ENCODE results near the gene CCDC7. TPM values are rescaled to one million over a fixed set of nuclear protein-coding genes. Genes with fewer than 3 reads are reported as not detected.

Gene CCDC7
- total RNA-seq, 1 experiment from 2014 or later: 7.4 TPM

DNA sequence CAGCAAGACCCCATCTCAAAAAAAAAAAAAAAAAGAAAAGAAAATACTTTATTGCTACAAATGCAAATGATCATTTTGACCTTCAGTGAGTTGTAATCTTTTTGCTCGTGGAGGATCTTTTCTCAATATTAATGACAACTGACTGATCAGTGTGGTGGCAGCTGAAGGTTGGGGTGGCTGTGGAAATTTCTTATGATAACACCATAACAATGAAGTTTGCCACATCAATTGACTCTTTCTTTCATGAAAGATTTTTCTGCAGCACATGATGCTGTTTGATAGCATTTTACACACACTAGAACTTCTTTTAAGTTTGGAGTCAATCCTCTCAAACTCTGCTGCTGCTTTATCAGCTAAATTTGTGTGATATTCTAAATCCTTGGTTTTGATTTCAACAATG is 12.4 kb upstream of the CCDC7 start:
- H3K4me3 Mint-ChIP-seq (ENCODE audit: low read depth, unreplicated experiment): no peak overlapping the region
- no peak overlapping the region for H3K27ac Mint-ChIP-seq (ENCODE audit: unreplicated experiment)
- no peaks in the 10 kb centered on the region for H3K4me1 Mint-ChIP-seq (ENCODE audit: low read depth, unreplicated experiment)
- DNase-seq: no peak
- TF ChIP-seq, protein P1, sequence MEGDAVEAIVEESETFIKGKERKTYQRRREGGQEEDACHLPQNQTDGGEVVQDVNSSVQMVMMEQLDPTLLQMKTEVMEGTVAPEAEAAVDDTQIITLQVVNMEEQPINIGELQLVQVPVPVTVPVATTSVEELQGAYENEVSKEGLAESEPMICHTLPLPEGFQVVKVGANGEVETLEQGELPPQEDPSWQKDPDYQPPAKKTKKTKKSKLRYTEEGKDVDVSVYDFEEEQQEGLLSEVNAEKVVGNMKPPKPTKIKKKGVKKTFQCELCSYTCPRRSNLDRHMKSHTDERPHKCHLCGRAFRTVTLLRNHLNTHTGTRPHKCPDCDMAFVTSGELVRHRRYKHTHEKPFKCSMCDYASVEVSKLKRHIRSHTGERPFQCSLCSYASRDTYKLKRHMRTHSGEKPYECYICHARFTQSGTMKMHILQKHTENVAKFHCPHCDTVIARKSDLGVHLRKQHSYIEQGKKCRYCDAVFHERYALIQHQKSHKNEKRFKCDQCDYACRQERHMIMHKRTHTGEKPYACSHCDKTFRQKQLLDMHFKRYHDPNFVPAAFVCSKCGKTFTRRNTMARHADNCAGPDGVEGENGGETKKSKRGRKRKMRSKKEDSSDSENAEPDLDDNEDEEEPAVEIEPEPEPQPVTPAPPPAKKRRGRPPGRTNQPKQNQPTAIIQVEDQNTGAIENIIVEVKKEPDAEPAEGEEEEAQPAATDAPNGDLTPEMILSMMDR (IDR thresholded peaks at IDR 0.05; ENCODE audit: unreplicated experiment): no peak
- no TSS peak for BruUV-seq (replicated peaks)
- no peaks in the 10 kb centered on the region for H3K9me3 Mint-ChIP-seq (ENCODE audit: low read depth, unreplicated experiment)
- no peaks in the 10 kb centered on the region for H3K36me3 Mint-ChIP-seq (ENCODE audit: insufficient read depth, unreplicated experiment)
- intact Hi-C loops (cut with micrococcal nuclease; ENCODE audit: unreplicated experiment): no loop called here
- H3K27me3 Mint-ChIP-seq (ENCODE audit: unreplicated experiment): peaks cover 10% of the 10 kb centered on the region
- CTCF ChIA-PET: no interaction called here

DNA sequence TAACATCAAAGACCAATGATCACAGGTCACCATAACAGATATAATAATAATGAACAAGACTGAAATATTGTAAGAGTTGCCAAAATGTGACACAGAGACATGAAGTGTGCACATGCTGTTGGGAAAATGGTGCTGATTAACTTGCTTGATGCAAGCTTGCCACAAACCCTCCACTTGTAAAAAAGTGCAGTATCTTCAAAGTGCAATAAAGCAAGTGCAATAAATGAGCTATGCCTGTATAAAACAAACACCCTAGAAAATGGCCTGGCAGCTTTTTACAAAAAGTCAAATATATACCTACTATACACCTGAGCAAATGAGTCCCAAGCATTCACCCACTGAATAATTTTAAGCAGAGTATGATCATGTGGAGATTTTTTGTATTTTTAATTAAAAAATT is 9.7 kb upstream of the CCDC7 start:
- Mint-ChIP-seq H3K4me3 (ENCODE audit: low read depth, unreplicated experiment) (no peak overlapping the region), H3K27ac (ENCODE audit: unreplicated experiment) (no peak overlapping the region), H3K36me3 (ENCODE audit: insufficient read depth, unreplicated experiment) (no peaks in the 10 kb centered on the region), H3K4me1 (ENCODE audit: low read depth, unreplicated experiment) (no peaks in the 10 kb centered on the region), H3K27me3 (ENCODE audit: unreplicated experiment) (peaks cover 33% of the 10 kb centered on the region), H3K9me3 (ENCODE audit: low read depth, unreplicated experiment) (no peaks in the 10 kb centered on the region)
- no TSS peak for BruUV-seq (replicated peaks)
- TF ChIP-seq, protein P1 (IDR thresholded peaks at IDR 0.05; ENCODE audit: unreplicated experiment): no peak
- intact Hi-C loops (cut with micrococcal nuclease; ENCODE audit: unreplicated experiment): no loop called here
- no peak for DNase-seq
- CTCF ChIA-PET: no interaction called here

- H3K4me1 Mint-ChIP-seq (ENCODE audit: low read depth, unreplicated experiment): no peaks in the 10 kb centered on the region
- no peak overlapping the region for H3K4me3 Mint-ChIP-seq (ENCODE audit: low read depth, unreplicated experiment)
- BruUV-seq (replicated peaks): no TSS peak
- H3K9me3 Mint-ChIP-seq (ENCODE audit: low read depth, unreplicated experiment): no peaks in the 10 kb centered on the region
- H3K27me3 Mint-ChIP-seq (ENCODE audit: unreplicated experiment): peaks cover 42% of the 10 kb centered on the region
- TF ChIP-seq, protein P1 (IDR thresholded peaks at IDR 0.05; ENCODE audit: unreplicated experiment): no peak
- DNase-seq: no peak
- H3K27ac Mint-ChIP-seq (ENCODE audit: unreplicated experiment): no peak overlapping the region
- intact Hi-C loops (cut with micrococcal nuclease; ENCODE audit: unreplicated experiment): no loop called here
- CTCF ChIA-PET: no interaction called here
- H3K36me3 Mint-ChIP-seq (ENCODE audit: insufficient read depth, unreplicated experiment): no peaks in the 10 kb centered on the region
These were observed 8.6 kb upstream of the CCDC7 start for GRCh38 chr10:32437334-32437733.

DNA sequence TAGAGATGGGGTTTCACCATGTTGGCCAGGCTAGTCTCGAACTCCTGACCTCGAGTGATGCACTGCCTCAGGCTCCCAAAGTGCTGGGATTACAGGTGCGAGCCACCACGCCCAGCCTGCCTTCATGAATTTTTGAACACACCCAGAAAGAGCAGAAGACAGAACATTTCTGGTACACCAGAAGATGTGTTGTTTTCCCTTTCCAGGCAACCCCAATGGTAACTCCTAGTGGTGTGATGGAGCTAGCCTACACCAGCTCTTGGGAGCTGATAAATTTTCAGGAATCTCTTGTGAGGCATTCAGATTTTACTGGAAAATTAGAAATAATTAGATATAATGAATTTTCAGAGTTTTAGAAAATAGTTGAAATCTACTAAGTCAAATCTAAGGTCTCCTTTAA is 904 bp upstream of the CCDC7 start:
- no peak overlapping the region for H3K27ac Mint-ChIP-seq (ENCODE audit: unreplicated experiment)

More for the DNA sequence above, 904 bp upstream of the CCDC7 start:
- H3K4me1 Mint-ChIP-seq (ENCODE audit: low read depth, unreplicated experiment): no peaks in the 10 kb centered on the region
- intact Hi-C loops (cut with micrococcal nuclease; ENCODE audit: unreplicated experiment): loop anchor here (5.0 to 10.0 kb wide), 2 partner anchors 63 to 560 kb away; no protein-coding TSS in a partner anchor
- no peaks in the 10 kb centered on the region for H3K9me3 Mint-ChIP-seq (ENCODE audit: low read depth, unreplicated experiment)
- no peak for DNase-seq
- no TSS peak for BruUV-seq (replicated peaks)
- CTCF ChIA-PET: no interaction called here
- no peak overlapping the region for H3K4me3 Mint-ChIP-seq (ENCODE audit: low read depth, unreplicated experiment)
- TF ChIP-seq, protein P1 (IDR thresholded peaks at IDR 0.05; ENCODE audit: unreplicated experiment): no peak
- peaks cover 24% of the 10 kb centered on the region for H3K27me3 Mint-ChIP-seq (ENCODE audit: unreplicated experiment)
- peaks cover 20% of the 10 kb centered on the region for H3K36me3 Mint-ChIP-seq (ENCODE audit: insufficient read depth, unreplicated experiment)

Data from Calu3 (cell line).